ENCODE data around the gene SENP8.

Gene SENP8

GRCh38 chr15:72116731-72117485 lies 1.3 kb upstream of the SENP8 start:
- DNase-seq, result peak in 2 of 3 donors; percentile 4 to 9

GRCh38 chr15:72117486-72118016 lies 652 bp upstream of the SENP8 start:
- DNase-seq, result peak; percentile 85 to 93 (median 86)

- DNase-seq, result no peak
Observed at GRCh38 chr15:72124218-72124617, 6.0 kb downstream of the SENP8 start.

- no peak for DNase-seq
Observed at GRCh38 chr15:72127724-72128322, 9.6 kb downstream of the SENP8 start.

GRCh38 chr15:72128359-72128758 lies 10.2 kb downstream of the SENP8 start:
- no peak for DNase-seq

GRCh38 chr15:72130272-72130671 lies 12.1 kb downstream of the SENP8 start:
- DNase-seq, result no peak

GRCh38 chr15:72131922-72132321 lies 13.7 kb downstream of the SENP8 start:
- no peak for DNase-seq

- DNase-seq, result no peak
Observed at GRCh38 chr15:72133211-72133610, 15.0 kb downstream of the SENP8 start.

GRCh38 chr15:72135719-72136118 lies 17.5 kb downstream of the SENP8 start:
- DNase-seq, result no peak

- no peak for DNase-seq
Observed at GRCh38 chr15:72136170-72137051, 18.2 kb downstream of the SENP8 start.

GRCh38 chr15:72139667-72140066 lies 21.5 kb downstream of the SENP8 start:
- no peak for DNase-seq

GRCh38 chr15:72140088-72140487 lies 21.9 kb downstream of the SENP8 start:
- no peak for DNase-seq

- DNase-seq, result peak in 1 of 3 donors; percentile 20
Observed at GRCh38 chr15:72141171-72142084, 23.2 kb downstream of the SENP8 start.

- no peak for DNase-seq
Observed at GRCh38 chr15:72146221-72146620, 28.0 kb downstream of the SENP8 start.

- DNase-seq, result no peak
Observed at GRCh38 chr15:72146934-72147333, 28.7 kb downstream of the SENP8 start.

GRCh38 chr15:72147418-72147817 lies 29.2 kb downstream of the SENP8 start:
- DNase-seq, result peak in 2 of 3 donors; percentile 13 to 31

GRCh38 chr15:72153269-72154000 lies 35.2 kb downstream of the SENP8 start:
- no peak for DNase-seq

GRCh38 chr15:72154316-72154715 lies 36.1 kb downstream of the SENP8 start:
- DNase-seq, result no peak

- DNase-seq, result peak in 2 of 3 donors; percentile 16 to 42
Observed at GRCh38 chr15:72155003-72155621, 36.9 kb downstream of the SENP8 start.

- DNase-seq, result peak; percentile 87 to 91 (median 88)
Observed at GRCh38 chr15:72155635-72156616, 37.7 kb downstream of the SENP8 start.

Data from suppressor macrophage treated with lipopolysaccharide for 1 hour (primary cell).